NCI-H2171 treated with DMSO at 0.1 percent for 48 hours (cell line): ENCODE results near the gene CD38.

ENCODE experiments used
- DNase-seq: peaks from one replicate; lab custom pipeline; 2025; lab: John Stamatoyannopoulos, UW

The CD38 gene

DNA sequence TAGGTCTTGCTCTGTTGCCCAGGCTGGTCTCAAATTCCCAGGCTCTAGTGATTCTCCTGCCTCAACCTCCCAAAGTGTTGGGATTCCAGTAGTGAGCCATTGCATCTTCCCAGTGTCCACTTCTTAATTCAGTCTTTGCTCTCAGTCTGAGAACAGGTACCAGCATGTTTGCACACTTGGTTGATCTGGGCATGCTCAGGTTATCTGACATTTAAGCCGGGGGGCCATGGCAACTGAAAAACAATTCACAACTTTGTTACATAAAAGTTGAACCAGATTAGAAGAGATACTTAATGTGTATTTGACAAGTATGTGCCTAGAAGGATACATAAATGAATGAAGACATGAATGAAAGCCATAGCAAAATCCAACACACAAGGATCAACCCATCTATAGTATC, 121.4 kb downstream of the CD38 start:
- no peak for DNase-seq

GRCh38 chr4:15901007-15901406, 122.9 kb downstream of the CD38 start:
- no peak for DNase-seq

- no peak for DNase-seq
Observed at GRCh38 chr4:15901998-15902397, 123.9 kb downstream of the CD38 start.

- no peak for DNase-seq
Observed at GRCh38 chr4:15902746-15903145, 124.6 kb downstream of the CD38 start.
